Endothelial cell of umbilical vein (primary cell): ENCODE measurements around the gene NDUFA7. TPM values are rescaled to one million over a fixed set of nuclear protein-coding genes. Genes with fewer than 3 reads are reported as not detected.

Experiments
- BruUV-seq: library from RNA; stranded (reverse); fragments of 400-500 nt; replicated peaks from 2 replicates; lab custom pipeline; 2021; lab: Mats Ljungman, UMichigan
- CTCF ChIA-PET: fragments of 300-600, 350-600 bp; sonication (Branson Sonifier 250); formaldehyde crosslinking; loops from one replicate; lab custom pipeline; 2021; ENCODE audit warnings: antibody characterized with exemption, inconsistent platforms; lab: Charles Lee
- POLR2A ChIA-PET: fragments of 300-600, 350-600 bp; sonication (Branson Sonifier 250); formaldehyde crosslinking; loops from one replicate; lab custom pipeline; 2021; ENCODE audit warnings: antibody characterized with exemption, inconsistent platforms; lab: Charles Lee
- DNase-seq: peaks from one replicate; pipeline ENCODE4 v3.0.0-alpha.2; 2011; ENCODE audit warnings: low read depth, low spot score
- FAIRE-seq: peaks from 2 replicates; lab custom pipeline; 2011; peaks lifted over from hg19 to GRCh38; lab: Jason Lieb, UNC
- H2AFZ ChIP-seq: 2 replicates; pipeline ENCODE4 v1.6.0; 2012; ENCODE audit warnings: low read depth, low read length, control low read depth, inconsistent platforms
- H3K27ac ChIP-seq: 2 replicates; pipeline ENCODE4 v1.5.1; 2011; ENCODE audit warnings: low read depth, mild to moderate bottlenecking, control low read depth, low read length, moderate library complexity; ENCODE audit not compliant: insufficient read depth
- H3K27me3 ChIP-seq, 2 experiments: 2 replicates each; pipeline versions ENCODE4 v1.6.0 to v1.6.1; 2011; ENCODE audit warnings: low read length in 2 of 2, mixed read lengths in 1 of 2; ENCODE audit not compliant: control insufficient read depth in 2 of 2, insufficient read depth in 2 of 2
- H3K36me3 ChIP-seq, 2 experiments: 2 replicates in 1 of 2; 3 replicates in 1 of 2; pipeline ENCODE4 v1.5.1; 2011; ENCODE audit warnings: low read length in 2 of 2, mild to moderate bottlenecking in 1 of 2, moderate library complexity in 1 of 2; ENCODE audit not compliant: control insufficient read depth in 2 of 2, insufficient read depth in 2 of 2; ENCODE audit errors: extremely low read depth in 1 of 2
- H3K4me1 ChIP-seq: 3 replicates; pipeline ENCODE4 v1.5.1; 2011; ENCODE audit warnings: mild to moderate bottlenecking, low read length; ENCODE audit not compliant: control insufficient read depth, insufficient read depth; ENCODE audit errors: extremely low read depth
- H3K4me2 ChIP-seq: 2 replicates; pipeline ENCODE4 v1.6.1; 2011; ENCODE audit warnings: low read length, control low read depth, mixed read lengths; ENCODE audit not compliant: insufficient read depth
- H3K4me3 ChIP-seq, 3 experiments: fragments of 200-600 bp in 1 of 3; sonication (generic), shearing (Covaris generic) in 1 of 3; replicated peaks in 1 of 3; 2 replicates each; pipeline ENCODE4 v1.5.1; 2011 to 2016; ENCODE audit warnings: control low read depth in 3 of 3, low read length in 3 of 3, mild to moderate bottlenecking in 2 of 3, inconsistent platforms in 1 of 3, low read depth in 1 of 3, moderate library complexity in 1 of 3; ENCODE audit not compliant: insufficient read depth in 1 of 3
- H3K79me2 ChIP-seq: 2 replicates; pipeline ENCODE4 v1.6.0; 2012; ENCODE audit warnings: low read length, inconsistent platforms; ENCODE audit not compliant: control insufficient read depth, insufficient read depth
- H3K9ac ChIP-seq: replicated peaks from 2 replicates; pipeline ENCODE3; 2011; ENCODE audit warnings: low read length, control low read depth; ENCODE audit not compliant: insufficient read depth; ENCODE audit errors: extremely low read depth
- H3K9me1 ChIP-seq: replicated peaks from 3 replicates; pipeline ENCODE4 v1.6.0; 2011; ENCODE audit warnings: mild to moderate bottlenecking, low read length; ENCODE audit not compliant: control insufficient read depth, insufficient read depth; ENCODE audit errors: extremely low read depth
- H3K9me3 ChIP-seq: replicated peaks from 2 replicates; pipeline ENCODE4 v1.5.1; 2012; ENCODE audit warnings: low read length, inconsistent platforms; ENCODE audit not compliant: control insufficient read depth, insufficient read depth
- H4K20me1 ChIP-seq: replicated peaks from 2 replicates; pipeline ENCODE3; 2011; ENCODE audit warnings: mild to moderate bottlenecking, low read length; ENCODE audit not compliant: control insufficient read depth, insufficient read depth; ENCODE audit errors: extremely low read depth
- EZH2 ChIP-seq: IDR thresholded peaks from 2 replicates; pipeline ENCODE4 v1.6.1; 2012; ENCODE audit warnings: borderline replicate concordance, low read depth, mild to moderate bottlenecking, moderate library complexity, low read length, inconsistent platforms; ENCODE audit not compliant: severe bottlenecking
- FOS ChIP-seq: IDR thresholded peaks from 2 replicates; pipeline ENCODE4 v1.6.1; 2011; ENCODE audit warnings: mild to moderate bottlenecking, low read length, moderate library complexity, borderline replicate concordance; ENCODE audit not compliant: insufficient read depth
- GATA2 ChIP-seq: IDR thresholded peaks from 2 replicates; pipeline ENCODE4 v1.7.0; 2011; ENCODE audit warnings: low read depth, mild to moderate bottlenecking, moderate library complexity, mixed read lengths, low read length; ENCODE audit not compliant: insufficient read length, insufficient read depth
- JUN ChIP-seq: IDR thresholded peaks from 2 replicates; pipeline ENCODE4 v1.6.1; 2011; ENCODE audit warnings: borderline replicate concordance, low read depth; ENCODE audit not compliant: insufficient read length, insufficient read depth
- MYC ChIP-seq: IDR thresholded peaks from one replicate; pipeline ENCODE4 v1.6.1; 2011; ENCODE audit warnings: mild to moderate bottlenecking, low read depth, low read length
- POLR2A ChIP-seq: IDR thresholded peaks from 2 replicates; pipeline ENCODE4 v1.6.1; 2012; ENCODE audit warnings: low read depth, mild to moderate bottlenecking, control low read depth, low read length
- POLR2AphosphoS5 ChIP-seq: IDR thresholded peaks from 2 replicates; pipeline ENCODE4 v1.6.1; 2012; ENCODE audit warnings: low read depth, mild to moderate bottlenecking, control low read depth, low read length, moderate library complexity; ENCODE audit not compliant: insufficient read depth
- dilution Hi-C: fragments of 300-500 bp; cut with MboI; formaldehyde crosslinking; loops from one replicate; pipeline ENCODE4 v1.15.0; 2019; ENCODE audit warnings: low sequenced_read_pairs; ENCODE audit not compliant: extremely low pct_ligation_motif_present
- intact Hi-C: fragments of 100-400 bp; cut with micrococcal nuclease; formaldehyde crosslinking; loops from one replicate; pipeline ENCODE4 v1.10.0; 2022
- polyA plus RNA-seq, 4 experiments: library from polyadenylated mRNA; depleted of rRNA in 3 of 4; stranded (reverse) in 3 of 4; unstranded in 1 of 4; fragments of >200 nt; gene quantifications; 2 replicates each; pipeline versions ENCODE4 v1.2.1 to v1.2.3, GENCODE V29; 2011 to 2012; ENCODE audit warnings: missing spikeins in 1 of 4
- total RNA-seq: library from RNA; stranded (reverse); gene quantifications from 2 replicates; pipeline ENCODE4 v1.2.3, GENCODE V29; 2021
- TF ChIP-seq, protein P1 (sequence below): IDR thresholded peaks from 2 replicates; pipeline ENCODE4 v1.6.1; 2011; ENCODE audit not compliant: insufficient read depth, insufficient read length
- TF ChIP-seq, protein P2 (sequence below), 2 donors: IDR thresholded peaks; 1 replicate in 1 of 2; 2 replicates in 1 of 2; pipeline ENCODE4 v1.5.1; 2011; ENCODE audit warnings: low read length in 2 of 2, mild to moderate bottlenecking in 2 of 2, moderate library complexity in 2 of 2, control low read depth in 1 of 2, inconsistent platforms in 1 of 2, low read depth in 1 of 2; ENCODE audit not compliant: insufficient read depth in 1 of 2; ENCODE audit errors: extremely low read depth in 1 of 2

NDUFA7 gene
- total and polyA plus RNA-seq, 2 donors (not counting 3 experiments of a cell fraction or from before 2014, with no cell fraction given) = 60.2 to 169 TPM

DNA sequence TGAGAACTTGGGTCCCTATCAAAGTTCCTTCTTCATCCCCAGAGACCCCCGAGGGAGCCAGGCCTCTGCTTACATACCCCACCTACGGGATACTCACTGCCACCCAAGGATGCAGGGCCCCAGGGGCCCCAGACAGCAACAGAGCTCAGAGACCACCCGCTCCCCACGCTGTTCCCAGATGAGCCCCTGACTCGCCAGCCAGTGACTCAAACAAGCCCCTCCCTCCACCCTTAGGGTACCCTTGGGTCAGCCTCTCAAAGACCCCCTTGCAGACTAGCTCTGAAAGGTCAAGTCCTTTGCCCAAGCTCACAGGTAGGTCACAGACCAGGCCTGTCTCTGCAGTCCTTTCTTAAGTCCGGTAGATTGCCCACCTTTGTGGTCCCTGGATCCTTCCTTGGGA is 58.7 kb downstream of the NDUFA7 start:
- Histone ChIP-seq H3K36me3 (no peaks in the 10 kb centered on the region), H3K9me1 (no peaks in the 10 kb centered on the region), H2AFZ (no peak overlapping the region), H3K4me1 (no peaks in the 10 kb centered on the region), H3K4me2 (no peak overlapping the region), H4K20me1 (no peaks in the 10 kb centered on the region), H3K27me3 (peaks cover 0 to 2% of the 10 kb centered on the region in 2 experiments), H3K9me3 (no peaks in the 10 kb centered on the region), H3K79me2 (no peaks in the 10 kb centered on the region), H3K27ac (no peak overlapping the region), H3K4me3 (no peak overlapping the region), H3K9ac (no peak overlapping the region)
- no TSS peak for BruUV-seq
- ChIA-PET POLR2A (no interaction called here), CTCF (interaction anchor here (1.1 kb wide), 1 partner anchor 104 kb away, joined by 3 read pairs; no protein-coding TSS in a partner anchor)
- FAIRE-seq = no peak
- dilution Hi-C loops = no loop called here
- intact Hi-C loops = loop anchor here (10.0 kb wide), 1 partner anchor 52 kb away; no protein-coding TSS in a partner anchor
- no peak for DNase-seq
- no peak for TF ChIP-seq POLR2AphosphoS5
- TF ChIP-seq, protein P1, sequence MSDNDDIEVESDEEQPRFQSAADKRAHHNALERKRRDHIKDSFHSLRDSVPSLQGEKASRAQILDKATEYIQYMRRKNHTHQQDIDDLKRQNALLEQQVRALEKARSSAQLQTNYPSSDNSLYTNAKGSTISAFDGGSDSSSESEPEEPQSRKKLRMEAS = no peak
- TF ChIP-seq GATA2 = no peak
- TF ChIP-seq, protein P2, sequence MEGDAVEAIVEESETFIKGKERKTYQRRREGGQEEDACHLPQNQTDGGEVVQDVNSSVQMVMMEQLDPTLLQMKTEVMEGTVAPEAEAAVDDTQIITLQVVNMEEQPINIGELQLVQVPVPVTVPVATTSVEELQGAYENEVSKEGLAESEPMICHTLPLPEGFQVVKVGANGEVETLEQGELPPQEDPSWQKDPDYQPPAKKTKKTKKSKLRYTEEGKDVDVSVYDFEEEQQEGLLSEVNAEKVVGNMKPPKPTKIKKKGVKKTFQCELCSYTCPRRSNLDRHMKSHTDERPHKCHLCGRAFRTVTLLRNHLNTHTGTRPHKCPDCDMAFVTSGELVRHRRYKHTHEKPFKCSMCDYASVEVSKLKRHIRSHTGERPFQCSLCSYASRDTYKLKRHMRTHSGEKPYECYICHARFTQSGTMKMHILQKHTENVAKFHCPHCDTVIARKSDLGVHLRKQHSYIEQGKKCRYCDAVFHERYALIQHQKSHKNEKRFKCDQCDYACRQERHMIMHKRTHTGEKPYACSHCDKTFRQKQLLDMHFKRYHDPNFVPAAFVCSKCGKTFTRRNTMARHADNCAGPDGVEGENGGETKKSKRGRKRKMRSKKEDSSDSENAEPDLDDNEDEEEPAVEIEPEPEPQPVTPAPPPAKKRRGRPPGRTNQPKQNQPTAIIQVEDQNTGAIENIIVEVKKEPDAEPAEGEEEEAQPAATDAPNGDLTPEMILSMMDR (IDR thresholded peaks at IDR 0.05; ENCODE audit: extremely low read depth in 1 of 2, insufficient read depth in 1 of 2, low read depth in 1 of 2, low read length in 2 of 2) = no peak
- TF ChIP-seq JUN = no peak
- no peak for TF ChIP-seq EZH2
- no peak for TF ChIP-seq POLR2A
- no peak for TF ChIP-seq MYC
- TF ChIP-seq FOS = no peak
